Esophagus muscularis mucosa (tissue), 4 donors: ENCODE results near the gene TMPRSS12. TPM values are rescaled to one million over a fixed set of nuclear protein-coding genes. Genes with fewer than 3 reads are reported as not detected.
"Not testable (repeated sequence)": the region's sequence is repeated elsewhere in the genome, so short reads cannot be mapped to it uniquely, and the experiment has no call there.

Source experiments
- DNase-seq: peaks from one replicate; pipeline ENCODE4 v3.0.0-alpha.2; 2017; ENCODE audit errors: extremely low spot score
- H3K27ac ChIP-seq, 4 donors: fragments of 200-600 bp; sonication (generic); replicated peaks in 1 of 4; 1 replicate in 3 of 4; 2 replicates in 1 of 4; pipeline ENCODE4 v1.5.1; 2016 to 2019; ENCODE audit warnings: mild to moderate bottlenecking in 1 of 4
- H3K27me3 ChIP-seq, 4 donors: fragments of 200-600 bp; sonication (generic); one replicate each; pipeline versions ENCODE4 v1.5.1 to v1.6.0; 2016 to 2019
- H3K36me3 ChIP-seq, 4 donors: fragments of 200-600 bp; sonication (generic); one replicate each; pipeline ENCODE4 v1.5.1; 2016 to 2019
- H3K4me1 ChIP-seq, 4 donors: fragments of 200-600 bp; sonication (generic); one replicate each; pipeline ENCODE4 v1.5.1; 2016 to 2019
- H3K4me3 ChIP-seq, 4 donors: fragments of 200-600 bp; sonication (generic); 1 replicate in 2 of 4; 2 replicates in 2 of 4; pipeline ENCODE4 v1.5.1; 2016 to 2019; ENCODE audit warnings: mild to moderate bottlenecking in 4 of 4, moderate library complexity in 1 of 4
- H3K9me3 ChIP-seq, 4 donors: fragments of 200-600 bp; sonication (generic); 1 replicate in 3 of 4; 2 replicates in 1 of 4; pipeline ENCODE4 v1.5.1; 2016 to 2019
- CTCF ChIP-seq, 3 experiments: fragments of 200-600 bp in 2 of 3; fragments of 450-650 bp in 1 of 3; sonication (generic) in 2 of 3; IDR thresholded peaks; one replicate each; pipeline ENCODE4 v1.5.1; 2017 to 2019; ENCODE audit warnings: antibody characterized with exemption in 3 of 3, mild to moderate bottlenecking in 2 of 3, moderate library complexity in 1 of 3
- EP300 ChIP-seq: sonication (generic); formaldehyde crosslinking; IDR thresholded peaks from one replicate; pipeline ENCODE4 v1.6.1; 2017; ENCODE audit warnings: antibody characterized with exemption
- POLR2A ChIP-seq: fragments of 450-650 bp; IDR thresholded peaks from one replicate; pipeline ENCODE4 v1.6.1; 2017; ENCODE audit warnings: antibody characterized with exemption, moderate library complexity, mild to moderate bottlenecking, low read depth
- POLR2AphosphoS5 ChIP-seq, 2 donors: sonication (generic); formaldehyde crosslinking; IDR thresholded peaks; one replicate each; pipeline ENCODE4 v1.6.1; 2017; ENCODE audit warnings: antibody characterized with exemption in 2 of 2
- WGBS: methylation state at CpG from one replicate; pipeline ENCODE4 v1.1.5; 2018; 5-methylcytosine and 5-hydroxymethylcytosine counted together
- intact Hi-C: fragments of 100-400 bp; cut with DNase I; formaldehyde crosslinking; loops from one replicate; pipeline ENCODE4 v1.15.1; 2023
- total RNA-seq, 4 donors: library from RNA; depleted of rRNA; stranded (reverse); fragments of >200 nt; gene quantifications; one replicate each; pipeline versions ENCODE4 v1.1.0 to v1.2.1, GENCODE V29; 2016

Gene TMPRSS12
- total RNA-seq, 4 donors from 2014 or later, result not detected

- DNase-seq, result no peak
- no peak for TF ChIP-seq CTCF (IDR thresholded peaks at IDR 0.05)
- TF ChIP-seq EP300, result no peak
- no peak for TF ChIP-seq POLR2A
- no peak for TF ChIP-seq POLR2AphosphoS5 (IDR thresholded peaks at IDR 0.05)
- H3K4me3 ChIP-seq, result peak overlapping the region; percentile 72 to 91 (median 83)
- no peaks in the 10 kb centered on the region for H3K27me3 ChIP-seq
- WGBS, result 56% methylated on average over 1 of the region's 1 CpG
- H3K36me3 ChIP-seq, result peaks cover 13 to 16% (median 14%) of the 10 kb centered on the region in 4 donors
- H3K27ac ChIP-seq, result peak overlapping the region; percentile 87 to 91 (median 88)
- peaks cover 36 to 65% (median 64%) of the 10 kb centered on the region in 4 donors for H3K4me1 ChIP-seq
- H3K9me3 ChIP-seq, result no peaks in the 10 kb centered on the region
- intact Hi-C loops, result loop anchor here (5.0 kb wide), 1 partner anchor 159 kb away; no protein-coding TSS in a partner anchor
Measured at GRCh38 chr12:50925920-50926319, 83.2 kb downstream of the TMPRSS12 start.

- Histone ChIP-seq H3K4me3 (peak overlapping the region; percentile 72 to 91 (median 83)), H3K27me3 (no peaks in the 10 kb centered on the region), H3K27ac (peak overlapping the region; percentile 87 to 91 (median 88)), H3K4me1 (peaks cover 36 to 69% (median 66%) of the 10 kb centered on the region in 4 donors), H3K36me3 (peaks cover 14 to 21% (median 18%) of the 10 kb centered on the region in 4 donors), H3K9me3 (no peaks in the 10 kb centered on the region)
- TF ChIP-seq POLR2A (no peak), EP300 (no peak), CTCF (IDR thresholded peaks at IDR 0.05) (no peak), POLR2AphosphoS5 (IDR thresholded peaks at IDR 0.05) (no peak)
- WGBS, result 17% methylated on average over 1 of the region's 1 CpG
- no peak for DNase-seq
- intact Hi-C loops, result loop anchor here (5.0 kb wide), 1 partner anchor 159 kb away; no protein-coding TSS in a partner anchor
Measured at GRCh38 chr12:50926415-50926814, 83.7 kb downstream of the TMPRSS12 start.

GRCh38 chr12:50926932-50927331 is 84.2 kb downstream of the TMPRSS12 start:
- DNase-seq, H3K27me3 ChIP-seq, H3K9me3 ChIP-seq: not testable (repeated sequence)
- peak overlapping the region; percentile 72 to 91 (median 83) for H3K4me3 ChIP-seq
- peak in 1 of 2 donors; percentile 28 for TF ChIP-seq POLR2AphosphoS5 (IDR thresholded peaks at IDR 0.05)
- H3K27ac ChIP-seq, result peak overlapping the region; percentile 87 to 91 (median 88)
- intact Hi-C loops, result loop anchor here (5.0 kb wide), 1 partner anchor 160 kb away; no protein-coding TSS in a partner anchor
- peaks cover 14 to 25% (median 20%) of the 10 kb centered on the region in 4 donors for H3K36me3 ChIP-seq
- WGBS, result 25% methylated on average over 3 of the region's 3 CpGs
- peaks cover 36 to 70% (median 67%) of the 10 kb centered on the region in 4 donors for H3K4me1 ChIP-seq

GRCh38 chr12:50927356-50927755 is 84.6 kb downstream of the TMPRSS12 start:
- Histone ChIP-seq H3K27me3 (no peaks in the 10 kb centered on the region), H3K36me3 (peaks cover 14 to 26% (median 21%) of the 10 kb centered on the region in 4 donors), H3K27ac (peak overlapping the region; percentile 87 to 91 (median 88)), H3K4me3 (peak overlapping the region; percentile 72 to 91 (median 83)), H3K4me1 (peaks cover 32 to 69% (median 67%) of the 10 kb centered on the region in 4 donors), H3K9me3 (no peaks in the 10 kb centered on the region)
- no peak for DNase-seq
- intact Hi-C loops, result loop anchor here (5.0 kb wide), 1 partner anchor 160 kb away; no protein-coding TSS in a partner anchor
- TF ChIP-seq POLR2AphosphoS5 (IDR thresholded peaks at IDR 0.05) (no peak), EP300 (no peak), POLR2A (no peak), CTCF (IDR thresholded peaks at IDR 0.05) (no peak)
- WGBS, result 29% methylated on average over 2 of the region's 2 CpGs

- Histone ChIP-seq H3K27me3 (no peaks in the 10 kb centered on the region), H3K4me3 (peak overlapping the region; percentile 72 to 91 (median 83)), H3K36me3 (peaks cover 14 to 30% (median 21%) of the 10 kb centered on the region in 4 donors), H3K9me3 (no peaks in the 10 kb centered on the region), H3K27ac (peak overlapping the region; percentile 87 to 91 (median 88)), H3K4me1 (peaks cover 31 to 69% (median 67%) of the 10 kb centered on the region in 4 donors)
- WGBS, result 73% methylated on average over 6 of the region's 6 CpGs
- no peak for DNase-seq
- intact Hi-C loops, result loop anchor here (5.0 kb wide), 1 partner anchor 160 kb away; no protein-coding TSS in a partner anchor
- no peak for TF ChIP-seq POLR2AphosphoS5 (IDR thresholded peaks at IDR 0.05)
- no peak for TF ChIP-seq EP300
- no peak for TF ChIP-seq POLR2A
- TF ChIP-seq CTCF (IDR thresholded peaks at IDR 0.05), result no peak
Measured at GRCh38 chr12:50927766-50928224, 85.1 kb downstream of the TMPRSS12 start.
